Loucy (cell line): ENCODE measurements around the gene EIF6.

ENCODE experiments used
- H2AFZ ChIP-seq: fragments of 200-600 bp; sonication (generic); 2 replicates; pipeline ENCODE4 v1.6.0; 2016; ENCODE audit warnings: antibody characterized with exemption, mild to moderate bottlenecking, low read length, moderate library complexity
- H3F3A ChIP-seq: fragments of 200-600 bp; 2 replicates; pipeline ENCODE4 v1.6.0; 2016; ENCODE audit warnings: antibody characterized with exemption, low read depth, mild to moderate bottlenecking
- H3K27me3 ChIP-seq: fragments of 200-600 bp; sonication (generic); 2 replicates; pipeline ENCODE4 v1.6.1; 2014; ENCODE audit warnings: low read length, mild to moderate bottlenecking; ENCODE audit not compliant: insufficient read depth, poor library complexity, severe bottlenecking
- H3K36me3 ChIP-seq: fragments of 200-600 bp; sonication (generic); 2 replicates; pipeline ENCODE4 v1.6.1; 2016; ENCODE audit warnings: low read length; ENCODE audit not compliant: insufficient read depth
- H3K4me1 ChIP-seq: fragments of 200-600 bp; sonication (generic); 2 replicates; pipeline ENCODE4 v1.5.1; 2014; ENCODE audit warnings: low read length, mild to moderate bottlenecking; ENCODE audit not compliant: insufficient read depth, poor library complexity, severe bottlenecking
- H3K4me2 ChIP-seq: fragments of 200-600 bp; sonication (generic); 2 replicates; pipeline ENCODE4 v1.6.0; 2014; ENCODE audit warnings: antibody characterized with exemption, low read length, low read depth, mild to moderate bottlenecking; ENCODE audit not compliant: poor library complexity, severe bottlenecking
- H3K4me3 ChIP-seq: fragments of 200-600 bp; sonication (generic); 2 replicates; pipeline ENCODE4 v1.5.1; 2014; ENCODE audit warnings: low read length, mild to moderate bottlenecking, mixed read lengths; ENCODE audit not compliant: poor library complexity, severe bottlenecking
- H3K79me2 ChIP-seq: fragments of 200-600 bp; sonication (generic); 2 replicates; pipeline ENCODE4 v1.6.1; 2014; ENCODE audit warnings: low read length; ENCODE audit not compliant: insufficient read depth
- H3K9ac ChIP-seq: fragments of 200-600 bp; sonication (generic); 2 replicates; pipeline ENCODE4 v1.6.0; 2014; ENCODE audit warnings: mild to moderate bottlenecking, low read depth, low read length, moderate library complexity; ENCODE audit not compliant: poor library complexity, severe bottlenecking
- H3K9me2 ChIP-seq: fragments of 200-600 bp; sonication (generic); replicated peaks from 2 replicates; pipeline ENCODE4 v1.6.1; 2016; ENCODE audit warnings: low read depth, low read length, mixed read lengths
- H3K9me3 ChIP-seq: fragments of 200-600 bp; sonication (generic); 2 replicates; pipeline ENCODE4 v1.6.1; 2014; ENCODE audit warnings: mild to moderate bottlenecking, antibody characterized with exemption, low read length, low read depth; ENCODE audit not compliant: insufficient read depth
- H4K20me1 ChIP-seq: fragments of 200-600 bp; sonication (generic); 2 replicates; pipeline ENCODE4 v1.6.0; 2014; ENCODE audit warnings: antibody characterized with exemption, low read length, mild to moderate bottlenecking; ENCODE audit not compliant: insufficient read depth, poor library complexity, severe bottlenecking
- CTCF ChIP-seq: fragments of 200-600 bp; sonication (generic); conservative IDR thresholded peaks from 2 replicates; pipeline ENCODE4 v1.5.1; 2014; ENCODE audit warnings: mild to moderate bottlenecking, antibody characterized with exemption, low read length
- EZH2phosphoT487 ChIP-seq: fragments of 200-600 bp; IDR thresholded peaks from 2 replicates; pipeline ENCODE4 v1.6.1; 2018; ENCODE audit warnings: antibody characterized with exemption, mild to moderate bottlenecking, moderate library complexity, borderline replicate concordance

The EIF6 gene

GRCh38 chr20:35329435-35330139 is 45.0 kb upstream of the EIF6 start:
- Histone ChIP-seq H3K4me2 (no peak overlapping the region), H3K9me3 (no peaks in the 10 kb centered on the region)

GRCh38 chr20:35328689-35329088 is 44.1 kb upstream of the EIF6 start:
- Histone ChIP-seq H3K9ac (no peak overlapping the region), H3K27me3 (no peaks in the 10 kb centered on the region)
- TF ChIP-seq CTCF (no peak), EZH2phosphoT487 (no peak)

More at GRCh38 chr20:35329435-35330139, 45.0 kb upstream of the EIF6 start:
- Histone ChIP-seq H4K20me1 (no peaks in the 10 kb centered on the region), H3K9ac (no peak overlapping the region), H3K79me2 (no peaks in the 10 kb centered on the region), H3K9me2 (no peaks in the 10 kb centered on the region), H3F3A (no peaks in the 10 kb centered on the region), H3K36me3 (no peaks in the 10 kb centered on the region), H3K4me3 (no peak overlapping the region), H2AFZ (no peak overlapping the region), H3K27me3 (no peaks in the 10 kb centered on the region), H3K4me1 (no peaks in the 10 kb centered on the region)
- TF ChIP-seq CTCF (peak; percentile 85), EZH2phosphoT487 (no peak)

GRCh38 chr20:35328095-35328685 is 43.6 kb upstream of the EIF6 start:
- TF ChIP-seq EZH2phosphoT487 (no peak), CTCF (no peak)
- H2AFZ ChIP-seq = no peak overlapping the region
- H3K27me3 ChIP-seq = no peaks in the 10 kb centered on the region

More at GRCh38 chr20:35328689-35329088, 44.1 kb upstream of the EIF6 start:
- no peaks in the 10 kb centered on the region for H3K4me1 ChIP-seq
- H3K9me3 ChIP-seq = no peaks in the 10 kb centered on the region
- H3K4me2 ChIP-seq = no peak overlapping the region
- H3K79me2 ChIP-seq = no peaks in the 10 kb centered on the region
- no peaks in the 10 kb centered on the region for H3K36me3 ChIP-seq
- no peaks in the 10 kb centered on the region for H3F3A ChIP-seq
- H3K9me2 ChIP-seq = no peaks in the 10 kb centered on the region
- H3K4me3 ChIP-seq = no peak overlapping the region
- no peak overlapping the region for H2AFZ ChIP-seq
- H4K20me1 ChIP-seq = no peaks in the 10 kb centered on the region

More at GRCh38 chr20:35328095-35328685, 43.6 kb upstream of the EIF6 start:
- H3K4me1 ChIP-seq = no peaks in the 10 kb centered on the region
- no peak overlapping the region for H3K9ac ChIP-seq
- no peak overlapping the region for H3K4me3 ChIP-seq
- H3K79me2 ChIP-seq = no peaks in the 10 kb centered on the region
- no peaks in the 10 kb centered on the region for H3K36me3 ChIP-seq
- H3F3A ChIP-seq = no peaks in the 10 kb centered on the region
- no peaks in the 10 kb centered on the region for H3K9me3 ChIP-seq
- no peak overlapping the region for H3K4me2 ChIP-seq
- no peaks in the 10 kb centered on the region for H3K9me2 ChIP-seq
- H4K20me1 ChIP-seq = no peaks in the 10 kb centered on the region
